Neuronal stem cell (in vitro differentiated cells): Measurements from ENCODE around the gene ABI3BP.

Experiments used
- DNase-seq: peaks from one replicate; pipeline ENCODE4 v3.0.0-alpha.2; 2013; ENCODE audit warnings: low spot score
- H2AFZ ChIP-seq: one replicate; pipeline ENCODE4 v1.6.1; 2013; ENCODE audit warnings: mild to moderate bottlenecking, low read length, inconsistent platforms
- H2AK5ac ChIP-seq: 2 replicates; pipeline ENCODE4 v1.6.1; 2013; ENCODE audit warnings: low read depth, mild to moderate bottlenecking, inconsistent platforms, low read length, moderate library complexity, mixed read lengths
- H2BK120ac ChIP-seq: 2 replicates; pipeline ENCODE4 v1.6.1; 2013; ENCODE audit warnings: low read depth, mild to moderate bottlenecking, inconsistent platforms, low read length, moderate library complexity, mixed read lengths
- H2BK12ac ChIP-seq: one replicate; pipeline ENCODE4 v1.6.1; 2013; ENCODE audit warnings: low read length, inconsistent platforms
- H2BK15ac ChIP-seq: 2 replicates; pipeline ENCODE4 v1.6.1; 2013; ENCODE audit warnings: mild to moderate bottlenecking, low read length, inconsistent platforms, mixed read lengths
- H2BK5ac ChIP-seq: one replicate; pipeline ENCODE4 v1.6.1; 2013; ENCODE audit warnings: inconsistent platforms, mild to moderate bottlenecking, low read length, moderate library complexity
- H3K14ac ChIP-seq: one replicate; pipeline ENCODE4 v1.6.1; 2013; ENCODE audit warnings: low read length, inconsistent platforms
- H3K18ac ChIP-seq: 2 replicates; pipeline ENCODE4 v1.6.1; 2013; ENCODE audit warnings: low read length, inconsistent platforms
- H3K23ac ChIP-seq: 2 replicates; pipeline ENCODE4 v1.6.1; 2013; ENCODE audit warnings: low read depth, mild to moderate bottlenecking, mixed read lengths, low read length, inconsistent platforms; ENCODE audit not compliant: poor library complexity
- H3K27ac ChIP-seq: replicated peaks from 3 replicates; pipeline ENCODE4 v1.5.1; 2013; ENCODE audit warnings: low read length, inconsistent platforms
- H3K27me3 ChIP-seq, 3 experiments: 2 replicates each; pipeline ENCODE4 v1.6.1; 2013; ENCODE audit warnings: low read length in 3 of 3, mild to moderate bottlenecking in 2 of 3, inconsistent platforms in 1 of 3, low read depth in 1 of 3, mixed read lengths in 1 of 3, moderate library complexity in 1 of 3; ENCODE audit not compliant: control insufficient read depth in 3 of 3, insufficient read depth in 3 of 3
- H3K36me3 ChIP-seq, 2 donors: replicated peaks in 1 of 2; 2 replicates each; pipeline ENCODE4 v1.6.1; 2013; ENCODE audit warnings: low read length in 2 of 2; ENCODE audit not compliant: control insufficient read depth in 2 of 2, insufficient read depth in 2 of 2
- H3K4ac ChIP-seq: 2 replicates; pipeline ENCODE4 v1.6.1; 2013; ENCODE audit warnings: inconsistent platforms, mild to moderate bottlenecking, low read length, moderate library complexity
- H3K4me1 ChIP-seq, 2 donors: 1 replicate in 1 of 2; 2 replicates in 1 of 2; pipeline ENCODE4 v1.6.1; 2013; ENCODE audit warnings: low read length in 2 of 2, low read depth in 1 of 2; ENCODE audit not compliant: control insufficient read depth in 2 of 2, insufficient read depth in 1 of 2
- H3K4me2 ChIP-seq: one replicate; pipeline ENCODE4 v1.6.1; 2013; ENCODE audit warnings: mild to moderate bottlenecking, low read length, inconsistent platforms; ENCODE audit not compliant: insufficient read depth, poor library complexity, severe bottlenecking
- H3K4me3 ChIP-seq, 2 donors: 2 replicates each; pipeline ENCODE4 v1.5.1; 2013; ENCODE audit warnings: low read length in 2 of 2, mild to moderate bottlenecking in 2 of 2, inconsistent platforms in 1 of 2, moderate library complexity in 1 of 2
- H3K79me1 ChIP-seq: one replicate; pipeline ENCODE4 v1.6.1; 2013; ENCODE audit warnings: low read depth, mild to moderate bottlenecking, inconsistent platforms, low read length, moderate library complexity
- H3K9ac ChIP-seq: one replicate; pipeline ENCODE4 v1.6.1; 2013; ENCODE audit warnings: mild to moderate bottlenecking, low read depth, low read length, inconsistent platforms; ENCODE audit not compliant: poor library complexity
- H3K9me3 ChIP-seq, 2 donors: replicated peaks in 1 of 2; 2 replicates each; pipeline versions ENCODE3 to v1.6.1; 2013; ENCODE audit warnings: low read length in 2 of 2, mild to moderate bottlenecking in 2 of 2, inconsistent platforms in 1 of 2, low read depth in 1 of 2, mixed read lengths in 1 of 2, moderate library complexity in 1 of 2; ENCODE audit not compliant: control insufficient read depth in 2 of 2, insufficient read depth in 1 of 2
- H4K8ac ChIP-seq: one replicate; pipeline ENCODE4 v1.6.1; 2013; ENCODE audit warnings: low read depth, mild to moderate bottlenecking, inconsistent platforms, low read length, moderate library complexity
- H4K91ac ChIP-seq: one replicate; pipeline ENCODE4 v1.6.1; 2013; ENCODE audit warnings: low read length, low read depth, mild to moderate bottlenecking, inconsistent platforms; ENCODE audit not compliant: poor library complexity
- WGBS, 2 donors: extraction: QIAGEN DNeasy Blood & Tissue Kit; methylation state at CpG; one replicate each; pipeline ENCODE4 v1.1.7; 2013; ENCODE audit warnings: missing lambda C conversion rate in 2 of 2, mixed read lengths in 1 of 2; ENCODE audit not compliant: insufficient read length in 2 of 2, insufficient replicate concordance in 1 of 2; ENCODE audit errors: extremely low coverage in 2 of 2; 5-methylcytosine and 5-hydroxymethylcytosine counted together

The ABI3BP gene

GRCh38 chr3:100992231-100993012 lies 799 bp downstream of the ABI3BP start:
- Histone ChIP-seq H3K27me3 (no peaks in the 10 kb centered on the region), H3K18ac (no peak overlapping the region), H2BK5ac (no peak overlapping the region), H3K4me3 (no peak overlapping the region), H3K9me3 (no peaks in the 10 kb centered on the region), H2BK15ac (no peak overlapping the region), H3K4ac (no peak overlapping the region), H2BK120ac (no peak overlapping the region), H3K27ac (no peak overlapping the region), H3K4me1 (peaks cover 0 to 3% of the 10 kb centered on the region in 2 donors), H3K79me1 (no peaks in the 10 kb centered on the region), H2AFZ (peak overlapping the region; percentile 52), H3K23ac (no peak overlapping the region), H3K36me3 (no peaks in the 10 kb centered on the region), H2AK5ac (no peak overlapping the region), H3K9ac (no peak overlapping the region), H4K8ac (no peak overlapping the region), H4K91ac (no peak overlapping the region), H3K14ac (no peak overlapping the region), H2BK12ac (no peak overlapping the region), H3K4me2 (no peak overlapping the region)
- DNase-seq = no peak
- no CpG with 5 or more reads among the region's 3 CpGs for WGBS, 2 donors

- Histone ChIP-seq H3K9me3 (no peaks in the 10 kb centered on the region), H3K27me3 (no peaks in the 10 kb centered on the region), H3K9ac (no peak overlapping the region), H4K8ac (no peak overlapping the region), H3K4me1 (no peaks in the 10 kb centered on the region), H4K91ac (no peak overlapping the region), H3K79me1 (no peaks in the 10 kb centered on the region), H2BK5ac (no peak overlapping the region), H3K4me2 (no peak overlapping the region), H3K4me3 (no peak overlapping the region), H3K18ac (no peak overlapping the region), H3K14ac (no peak overlapping the region), H2AK5ac (no peak overlapping the region), H2AFZ (no peak overlapping the region), H2BK12ac (no peak overlapping the region), H2BK120ac (no peak overlapping the region), H2BK15ac (no peak overlapping the region), H3K27ac (no peak overlapping the region), H3K4ac (no peak overlapping the region), H3K23ac (no peak overlapping the region), H3K36me3 (no peaks in the 10 kb centered on the region)
- no peak for DNase-seq
- no CpG with 5 or more reads among the region's 1 CpG for whole genome bisulfite sequencing, 2 donors
These were observed 5.1 kb downstream of the ABI3BP start for GRCh38 chr3:100988080-100988479.

GRCh38 chr3:100984308-100984707 lies 8.9 kb downstream of the ABI3BP start:
- no peaks in the 10 kb centered on the region for H3K9me3 ChIP-seq
- H4K8ac ChIP-seq = no peak overlapping the region
- no peak for DNase-seq
- no peaks in the 10 kb centered on the region for H3K27me3 ChIP-seq
- H3K23ac ChIP-seq = no peak overlapping the region
- no peak overlapping the region for H3K14ac ChIP-seq
- no peak overlapping the region for H3K4ac ChIP-seq
- no peaks in the 10 kb centered on the region for H3K79me1 ChIP-seq
- no peak overlapping the region for H2BK120ac ChIP-seq
- no peak overlapping the region for H2AK5ac ChIP-seq
- no peak overlapping the region for H3K18ac ChIP-seq
- no peak overlapping the region for H2BK12ac ChIP-seq
- H2AFZ ChIP-seq = no peak overlapping the region
- no peak overlapping the region for H3K4me2 ChIP-seq
- no peak overlapping the region for H4K91ac ChIP-seq
- H2BK5ac ChIP-seq = no peak overlapping the region
- H3K4me1 ChIP-seq = no peaks in the 10 kb centered on the region
- H3K27ac ChIP-seq = no peak overlapping the region
- no peak overlapping the region for H3K9ac ChIP-seq
- no peak overlapping the region for H3K4me3 ChIP-seq
- no peaks in the 10 kb centered on the region for H3K36me3 ChIP-seq
- no peak overlapping the region for H2BK15ac ChIP-seq

GRCh38 chr3:100982710-100983109 lies 10.5 kb downstream of the ABI3BP start:
- no peak overlapping the region for H3K27ac ChIP-seq

More at GRCh38 chr3:100982710-100983109, 10.5 kb downstream of the ABI3BP start:
- Histone ChIP-seq H3K18ac (no peak overlapping the region), H3K4me2 (no peak overlapping the region), H3K4ac (no peak overlapping the region), H2AK5ac (no peak overlapping the region), H2BK5ac (no peak overlapping the region), H3K9me3 (no peaks in the 10 kb centered on the region), H3K36me3 (no peaks in the 10 kb centered on the region), H3K4me3 (no peak overlapping the region), H4K8ac (no peak overlapping the region), H2AFZ (no peak overlapping the region), H3K4me1 (no peaks in the 10 kb centered on the region), H2BK120ac (no peak overlapping the region), H2BK15ac (no peak overlapping the region), H3K79me1 (no peaks in the 10 kb centered on the region), H4K91ac (no peak overlapping the region), H3K14ac (no peak overlapping the region), H2BK12ac (no peak overlapping the region), H3K9ac (no peak overlapping the region), H3K23ac (no peak overlapping the region), H3K27me3 (no peaks in the 10 kb centered on the region)
- no peak for DNase-seq
- no CpG with 5 or more reads among the region's 4 CpGs for WGBS, 2 donors
